H9 (cell line): Measurements from ENCODE around the gene ALDOA. TPM values are rescaled to one million over a fixed set of nuclear protein-coding genes. Genes with fewer than 3 reads are reported as not detected.

ENCODE experiments used
- DNase-seq: peaks from one replicate; pipeline ENCODE4 v3.0.0-alpha.2; 2017
- H2AFZ ChIP-seq: one replicate; pipeline ENCODE4 v1.6.1; 2013; ENCODE audit warnings: mild to moderate bottlenecking, low read length, control low read depth, moderate library complexity
- H2AK5ac ChIP-seq: 2 replicates; pipeline ENCODE4 v1.6.1; 2013; ENCODE audit warnings: low read length, control low read depth, mixed read lengths; ENCODE audit not compliant: insufficient read length
- H2BK120ac ChIP-seq: one replicate; pipeline ENCODE4 v1.6.1; 2013; ENCODE audit warnings: low read depth, mild to moderate bottlenecking, low read length, control low read depth, inconsistent platforms; ENCODE audit not compliant: poor library complexity, severe bottlenecking
- H2BK12ac ChIP-seq: 2 replicates; pipeline ENCODE4 v1.6.1; 2013; ENCODE audit warnings: low read length, control low read depth, mixed read lengths, low read depth; ENCODE audit not compliant: insufficient read length
- H2BK15ac ChIP-seq: 2 replicates; pipeline ENCODE4 v1.6.1; 2013; ENCODE audit warnings: low read depth, low read length, control low read depth
- H2BK20ac ChIP-seq: one replicate; pipeline ENCODE4 v1.6.1; 2013; ENCODE audit warnings: low read depth, mild to moderate bottlenecking, low read length, control low read depth, inconsistent platforms; ENCODE audit not compliant: poor library complexity, severe bottlenecking
- H2BK5ac ChIP-seq: 2 replicates; pipeline ENCODE4 v1.6.1; 2013; ENCODE audit warnings: low read length, control low read depth, mixed read lengths; ENCODE audit not compliant: insufficient read length
- H3K14ac ChIP-seq: 2 replicates; pipeline ENCODE4 v1.6.1; 2013; ENCODE audit warnings: low read length, control low read depth; ENCODE audit not compliant: insufficient read depth
- H3K18ac ChIP-seq: 2 replicates; pipeline ENCODE4 v1.6.1; 2013; ENCODE audit warnings: low read depth, mild to moderate bottlenecking, mixed read lengths, low read length, control low read depth; ENCODE audit not compliant: insufficient read length
- H3K23ac ChIP-seq: 2 replicates; pipeline ENCODE4 v1.6.1; 2013; ENCODE audit warnings: low read length, control low read depth, mixed read lengths, low read depth; ENCODE audit not compliant: insufficient read length
- H3K23me2 ChIP-seq: 2 replicates; pipeline ENCODE4 v1.6.1; 2013; ENCODE audit warnings: low read depth, mild to moderate bottlenecking, mixed read lengths, low read length, control low read depth; ENCODE audit not compliant: insufficient read length, poor library complexity, severe bottlenecking
- H3K27ac ChIP-seq: 2 replicates; pipeline ENCODE4 v1.5.1; 2013; ENCODE audit warnings: low read length, control low read depth, mixed read lengths, low read depth; ENCODE audit not compliant: insufficient read length
- H3K27me3 ChIP-seq: 2 replicates; pipeline ENCODE4 v1.6.1; 2013; ENCODE audit warnings: low read length, control low read depth, inconsistent platforms; ENCODE audit not compliant: insufficient read depth
- H3K4ac ChIP-seq: 2 replicates; pipeline ENCODE4 v1.6.1; 2013; ENCODE audit warnings: low read depth, mild to moderate bottlenecking, control low read depth, inconsistent platforms, low read length, moderate library complexity
- H3K4me1 ChIP-seq: 2 replicates; pipeline ENCODE4 v1.6.1; 2013; ENCODE audit warnings: low read length, control low read depth, inconsistent platforms; ENCODE audit not compliant: insufficient read depth
- H3K4me2 ChIP-seq: 2 replicates; pipeline ENCODE4 v1.6.1; 2013; ENCODE audit warnings: low read length, control low read depth, mixed read lengths; ENCODE audit not compliant: insufficient read length, insufficient read depth
- H3K56ac ChIP-seq: 2 replicates; pipeline ENCODE4 v1.6.1; 2013; ENCODE audit warnings: low read depth, mild to moderate bottlenecking, mixed read lengths, low read length, control low read depth; ENCODE audit not compliant: insufficient read length
- H3K79me1 ChIP-seq: 2 replicates; pipeline ENCODE4 v1.6.1; 2013; ENCODE audit warnings: low read depth, mild to moderate bottlenecking, moderate library complexity, low read length, control low read depth, inconsistent platforms; ENCODE audit not compliant: insufficient read depth, poor library complexity, severe bottlenecking
- H3K79me2 ChIP-seq: 2 replicates; pipeline ENCODE4 v1.6.1; 2013; ENCODE audit warnings: low read length, control low read depth, inconsistent platforms; ENCODE audit not compliant: insufficient read depth
- H3K9ac ChIP-seq: 2 replicates; pipeline ENCODE4 v1.6.1; 2013; ENCODE audit warnings: low read length, control low read depth, mixed read lengths; ENCODE audit not compliant: insufficient read length; ENCODE audit errors: extremely low read depth
- H3K9me3 ChIP-seq: one replicate; pipeline ENCODE4 v1.6.1; 2013; ENCODE audit warnings: low read depth, low read length, inconsistent platforms; ENCODE audit not compliant: control insufficient read depth
- H3T11ph ChIP-seq: one replicate; pipeline ENCODE4 v1.6.1; 2013; ENCODE audit warnings: mild to moderate bottlenecking, low read length, control low read depth, inconsistent platforms
- H4K20me1 ChIP-seq: one replicate; pipeline ENCODE4 v1.6.1; 2013; ENCODE audit not compliant: control insufficient read depth, insufficient read length, insufficient read depth
- H4K5ac ChIP-seq: 2 replicates; pipeline ENCODE4 v1.6.1; 2013; ENCODE audit warnings: low read depth, mild to moderate bottlenecking, mixed read lengths, low read length, control low read depth; ENCODE audit not compliant: insufficient read length
- H4K8ac ChIP-seq: replicated peaks from 2 replicates; pipeline ENCODE4 v1.6.1; 2013; ENCODE audit warnings: low read length, control low read depth, mixed read lengths, low read depth; ENCODE audit not compliant: insufficient read length
- H4K91ac ChIP-seq: 2 replicates; pipeline ENCODE4 v1.6.1; 2013; ENCODE audit warnings: low read depth, mild to moderate bottlenecking, moderate library complexity, mixed read lengths, low read length, control low read depth; ENCODE audit not compliant: insufficient read length
- H3K27ac Mint-ChIP-seq, 3 experiments: 2 replicates in 2 of 3; 3 replicates in 1 of 3; pipeline ENCODE4 v1.8.0; 2020 to 2021; ENCODE audit warnings: mixed read lengths in 3 of 3, mild to moderate bottlenecking in 1 of 3, moderate library complexity in 1 of 3
- H3K27me3 Mint-ChIP-seq: 2 replicates; pipeline ENCODE4 v1.8.0; 2021; ENCODE audit warnings: low read depth, mild to moderate bottlenecking, moderate library complexity, mixed read lengths
- H3K36me3 Mint-ChIP-seq, 3 experiments: 2 replicates in 2 of 3; 3 replicates in 1 of 3; pipeline ENCODE4 v1.8.0; 2020 to 2021; ENCODE audit warnings: low read depth in 3 of 3, mixed read lengths in 3 of 3; ENCODE audit not compliant: insufficient read depth in 1 of 3
- H3K4me1 Mint-ChIP-seq, 2 experiments: 2 replicates each; pipeline ENCODE4 v1.8.0; 2020; ENCODE audit warnings: mixed read lengths in 2 of 2
- H3K4me3 Mint-ChIP-seq, 2 experiments: 2 replicates in 1 of 2; 3 replicates in 1 of 2; pipeline ENCODE4 v1.8.0; 2020 to 2021; ENCODE audit warnings: mild to moderate bottlenecking in 2 of 2, mixed read lengths in 2 of 2, moderate library complexity in 1 of 2
- H3K9me3 Mint-ChIP-seq, 2 experiments: 2 replicates in 1 of 2; 3 replicates in 1 of 2; pipeline ENCODE4 v1.8.0; 2020; ENCODE audit warnings: mild to moderate bottlenecking in 2 of 2, mixed read lengths in 2 of 2, moderate library complexity in 1 of 2
- CTCF ChIP-seq: fragments of 200-600 bp; sonication (generic); conservative IDR thresholded peaks from 3 replicates; pipeline ENCODE4 v1.8.0; 2021; ENCODE audit warnings: antibody characterized with exemption, mild to moderate bottlenecking
- WGBS: extraction: QIAGEN DNeasy Blood & Tissue Kit; methylation state at CpG from one replicate; pipeline ENCODE4 v1.1.7; 2013; ENCODE audit warnings: missing lambda C conversion rate, low lambda C conversion rate, mixed read lengths; ENCODE audit not compliant: insufficient read length; ENCODE audit errors: extremely low coverage; 5-methylcytosine and 5-hydroxymethylcytosine counted together
- total RNA-seq: library from RNA; stranded (reverse); gene quantifications from 2 replicates; pipeline ENCODE4 v1.2.1, GENCODE V29; 2021

ALDOA gene
- total RNA-seq, 1 experiment from 2014 or later = 1,356 TPM

GRCh38 chr16:30060346-30060745 lies 5.2 kb upstream of the ALDOA start:
- H3K79me2 ChIP-seq = no peaks in the 10 kb centered on the region
- H3K4me1 ChIP-seq = no peaks in the 10 kb centered on the region
- no peak overlapping the region for H3K56ac ChIP-seq
- DNase-seq = no peak
- Mint-ChIP-seq H3K4me1 (peaks cover 16 to 18% of the 10 kb centered on the region in 2 experiments), H3K4me3 (no peak overlapping the region), H3K9me3 (no peaks in the 10 kb centered on the region), H3K27me3 (no peaks in the 10 kb centered on the region), H3K36me3 (0 out of 7 replicates have a peak, but pooled peaks cover 0 to 2% (median 0%) of the 10 kb centered on the region in 3 experiments), H3K27ac (no peak overlapping the region)
- H2BK15ac ChIP-seq = no peak overlapping the region
- H3T11ph ChIP-seq = no peak overlapping the region
- H2BK5ac ChIP-seq = no peak overlapping the region
- H2BK120ac ChIP-seq = no peak overlapping the region
- no peak overlapping the region for H3K14ac ChIP-seq
- no peak overlapping the region for H2BK20ac ChIP-seq
- no peak overlapping the region for H2AFZ ChIP-seq
- H4K5ac ChIP-seq = no peak overlapping the region
- H3K23ac ChIP-seq = no peak overlapping the region
- H3K4ac ChIP-seq = no peak overlapping the region
- no peaks in the 10 kb centered on the region for H3K27me3 ChIP-seq
- H2AK5ac ChIP-seq = no peak overlapping the region
- H4K20me1 ChIP-seq = no peaks in the 10 kb centered on the region
- no peaks in the 10 kb centered on the region for H3K79me1 ChIP-seq
- H3K9me3 ChIP-seq = no peaks in the 10 kb centered on the region
- H4K91ac ChIP-seq = no peak overlapping the region
- no peak for TF ChIP-seq CTCF
- no peak overlapping the region for H4K8ac ChIP-seq
- H3K18ac ChIP-seq = no peak overlapping the region
- no peak overlapping the region for H2BK12ac ChIP-seq
- H3K23me2 ChIP-seq = peaks cover 12% of the 10 kb centered on the region
- WGBS = no CpG with 5 or more reads among the region's 4 CpGs
- H3K4me2 ChIP-seq = no peak overlapping the region
- H3K9ac ChIP-seq = no peak overlapping the region
- no peak overlapping the region for H3K27ac ChIP-seq
